HCT116 (cell line): Measurements from ENCODE around the gene SAMD9L.

ENCODE experiments used
- CBX3 ChIP-seq: IDR thresholded peaks from 2 replicates; pipeline ENCODE4 v1.6.1; 2012; ENCODE audit warnings: low read depth
- ELF1 ChIP-seq: IDR thresholded peaks from 2 replicates; pipeline ENCODE4 v1.6.1; 2012; ENCODE audit warnings: low read depth, borderline replicate concordance
- EZH2phosphoT487 ChIP-seq: fragments of 200-600 bp; IDR thresholded peaks from 2 replicates; pipeline ENCODE4 v1.6.1; 2018; ENCODE audit warnings: antibody characterized with exemption, borderline replicate concordance
- JUND ChIP-seq: IDR thresholded peaks from 2 replicates; pipeline ENCODE4 v1.6.1; 2012
- POLR2A ChIP-seq: IDR thresholded peaks from 2 replicates; pipeline ENCODE4 v1.7.0; 2011; ENCODE audit warnings: borderline replicate concordance; ENCODE audit not compliant: insufficient read depth, insufficient read length; ENCODE audit errors: extremely low read depth
- POLR2AphosphoS5 ChIP-seq: IDR thresholded peaks from 2 replicates; pipeline ENCODE4 v1.6.1; 2011; ENCODE audit warnings: mild to moderate bottlenecking, low read depth, low read length, moderate library complexity
- RAD21 ChIP-seq: IDR thresholded peaks from 2 replicates; pipeline ENCODE4 v1.6.1; 2012; ENCODE audit warnings: low read depth, mild to moderate bottlenecking
- SP1 ChIP-seq: IDR thresholded peaks from 2 replicates; pipeline ENCODE4 v1.6.1; 2012; ENCODE audit warnings: low read depth
- SRF ChIP-seq: IDR thresholded peaks from 2 replicates; pipeline ENCODE4 v1.6.1; 2012; ENCODE audit warnings: low read depth
- ZFX ChIP-seq: fragments of 450-650 bp; IDR thresholded peaks from 2 replicates; pipeline ENCODE4 v1.6.1; 2017
- TF ChIP-seq, protein P1 (sequence below), 3 experiments: fragments of 200-600 bp in 1 of 3; sonication (generic) in 1 of 3; IDR thresholded peaks in 2 of 3; conservative IDR thresholded peaks in 1 of 3; 2 replicates each; pipeline ENCODE4 v1.5.1; 2012 to 2017; ENCODE audit warnings: low read depth in 2 of 3, low read length in 2 of 3, antibody characterized with exemption in 1 of 3, borderline replicate concordance in 1 of 3, control low read depth in 1 of 3, mild to moderate bottlenecking in 1 of 3, mixed read lengths in 1 of 3, mixed run types in 1 of 3, moderate library complexity in 1 of 3; ENCODE audit not compliant: insufficient read depth in 1 of 3
- TF ChIP-seq, protein P2 (sequence below): IDR thresholded peaks from 2 replicates; pipeline ENCODE4 v1.6.1; 2012; ENCODE audit warnings: low read depth
- TF ChIP-seq, protein P3 (sequence below): IDR thresholded peaks from 2 replicates; pipeline ENCODE4 v1.6.1; 2012
- TF ChIP-seq, protein P4 (sequence below): IDR thresholded peaks from 2 replicates; pipeline ENCODE4 v1.6.1; 2012

DNA sequence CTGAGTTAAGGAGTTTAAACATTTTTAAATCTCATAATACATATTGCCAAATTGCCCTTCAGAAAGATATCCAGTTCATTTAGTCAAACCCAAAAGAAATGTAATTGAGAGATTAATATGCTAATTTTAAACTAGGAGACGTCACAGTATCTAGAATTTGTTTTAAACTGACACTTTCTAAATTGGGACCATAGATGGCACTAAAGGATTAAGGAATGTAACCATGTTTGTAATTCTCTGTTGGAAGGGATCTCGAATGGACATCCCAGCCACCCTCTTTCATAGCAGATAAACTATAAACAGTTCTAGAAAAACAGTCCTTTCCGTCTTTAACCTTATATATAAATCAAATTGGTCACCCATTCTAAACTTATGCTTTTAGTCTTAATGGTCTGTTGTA, 30.0 kb upstream of the SAMD9L start:
- TF ChIP-seq, protein P1, sequence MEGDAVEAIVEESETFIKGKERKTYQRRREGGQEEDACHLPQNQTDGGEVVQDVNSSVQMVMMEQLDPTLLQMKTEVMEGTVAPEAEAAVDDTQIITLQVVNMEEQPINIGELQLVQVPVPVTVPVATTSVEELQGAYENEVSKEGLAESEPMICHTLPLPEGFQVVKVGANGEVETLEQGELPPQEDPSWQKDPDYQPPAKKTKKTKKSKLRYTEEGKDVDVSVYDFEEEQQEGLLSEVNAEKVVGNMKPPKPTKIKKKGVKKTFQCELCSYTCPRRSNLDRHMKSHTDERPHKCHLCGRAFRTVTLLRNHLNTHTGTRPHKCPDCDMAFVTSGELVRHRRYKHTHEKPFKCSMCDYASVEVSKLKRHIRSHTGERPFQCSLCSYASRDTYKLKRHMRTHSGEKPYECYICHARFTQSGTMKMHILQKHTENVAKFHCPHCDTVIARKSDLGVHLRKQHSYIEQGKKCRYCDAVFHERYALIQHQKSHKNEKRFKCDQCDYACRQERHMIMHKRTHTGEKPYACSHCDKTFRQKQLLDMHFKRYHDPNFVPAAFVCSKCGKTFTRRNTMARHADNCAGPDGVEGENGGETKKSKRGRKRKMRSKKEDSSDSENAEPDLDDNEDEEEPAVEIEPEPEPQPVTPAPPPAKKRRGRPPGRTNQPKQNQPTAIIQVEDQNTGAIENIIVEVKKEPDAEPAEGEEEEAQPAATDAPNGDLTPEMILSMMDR (IDR thresholded peaks at IDR 0.05 in 2 of 3, conservative IDR thresholded peaks at IDR 0.05 in 1 of 3; ENCODE audit: borderline replicate concordance in 1 of 3, insufficient read depth in 1 of 3, low read depth in 2 of 3, low read length in 2 of 3), result peak in 2 of 3 experiments; percentile 28 to 30; a peak in 3 of 6 replicates
- TF ChIP-seq POLR2A (no peak), EZH2phosphoT487 (no peak), RAD21 (peak; percentile 59), ELF1 (no peak), JUND (no peak), SRF (no peak), SP1 (no peak), CBX3 (no peak), ZFX (no peak), POLR2AphosphoS5 (no peak)
- TF ChIP-seq, protein P2, sequence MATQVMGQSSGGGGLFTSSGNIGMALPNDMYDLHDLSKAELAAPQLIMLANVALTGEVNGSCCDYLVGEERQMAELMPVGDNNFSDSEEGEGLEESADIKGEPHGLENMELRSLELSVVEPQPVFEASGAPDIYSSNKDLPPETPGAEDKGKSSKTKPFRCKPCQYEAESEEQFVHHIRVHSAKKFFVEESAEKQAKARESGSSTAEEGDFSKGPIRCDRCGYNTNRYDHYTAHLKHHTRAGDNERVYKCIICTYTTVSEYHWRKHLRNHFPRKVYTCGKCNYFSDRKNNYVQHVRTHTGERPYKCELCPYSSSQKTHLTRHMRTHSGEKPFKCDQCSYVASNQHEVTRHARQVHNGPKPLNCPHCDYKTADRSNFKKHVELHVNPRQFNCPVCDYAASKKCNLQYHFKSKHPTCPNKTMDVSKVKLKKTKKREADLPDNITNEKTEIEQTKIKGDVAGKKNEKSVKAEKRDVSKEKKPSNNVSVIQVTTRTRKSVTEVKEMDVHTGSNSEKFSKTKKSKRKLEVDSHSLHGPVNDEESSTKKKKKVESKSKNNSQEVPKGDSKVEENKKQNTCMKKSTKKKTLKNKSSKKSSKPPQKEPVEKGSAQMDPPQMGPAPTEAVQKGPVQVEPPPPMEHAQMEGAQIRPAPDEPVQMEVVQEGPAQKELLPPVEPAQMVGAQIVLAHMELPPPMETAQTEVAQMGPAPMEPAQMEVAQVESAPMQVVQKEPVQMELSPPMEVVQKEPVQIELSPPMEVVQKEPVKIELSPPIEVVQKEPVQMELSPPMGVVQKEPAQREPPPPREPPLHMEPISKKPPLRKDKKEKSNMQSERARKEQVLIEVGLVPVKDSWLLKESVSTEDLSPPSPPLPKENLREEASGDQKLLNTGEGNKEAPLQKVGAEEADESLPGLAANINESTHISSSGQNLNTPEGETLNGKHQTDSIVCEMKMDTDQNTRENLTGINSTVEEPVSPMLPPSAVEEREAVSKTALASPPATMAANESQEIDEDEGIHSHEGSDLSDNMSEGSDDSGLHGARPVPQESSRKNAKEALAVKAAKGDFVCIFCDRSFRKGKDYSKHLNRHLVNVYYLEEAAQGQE, result no peak
- TF ChIP-seq, protein P3, sequence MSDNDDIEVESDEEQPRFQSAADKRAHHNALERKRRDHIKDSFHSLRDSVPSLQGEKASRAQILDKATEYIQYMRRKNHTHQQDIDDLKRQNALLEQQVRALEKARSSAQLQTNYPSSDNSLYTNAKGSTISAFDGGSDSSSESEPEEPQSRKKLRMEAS, result no peak
- TF ChIP-seq, protein P4, sequence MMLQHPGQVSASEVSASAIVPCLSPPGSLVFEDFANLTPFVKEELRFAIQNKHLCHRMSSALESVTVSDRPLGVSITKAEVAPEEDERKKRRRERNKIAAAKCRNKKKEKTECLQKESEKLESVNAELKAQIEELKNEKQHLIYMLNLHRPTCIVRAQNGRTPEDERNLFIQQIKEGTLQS, result no peak
